HG02884 (cell line): Measurements from ENCODE around the gene SASH1.
"Not testable (repeated sequence)": the region's sequence is repeated elsewhere in the genome, so short reads cannot be mapped to it uniquely, and the experiment has no call there.

Experiments
- ATAC-seq: cut with Tn5 transposase; IDR thresholded peaks from one replicate; pipeline ENCODE4 v1.9.1; 2021; ENCODE audit warnings: mild to moderate bottlenecking, moderate library complexity; ENCODE audit not compliant: unreplicated experiment

The SASH1 gene

DNA sequence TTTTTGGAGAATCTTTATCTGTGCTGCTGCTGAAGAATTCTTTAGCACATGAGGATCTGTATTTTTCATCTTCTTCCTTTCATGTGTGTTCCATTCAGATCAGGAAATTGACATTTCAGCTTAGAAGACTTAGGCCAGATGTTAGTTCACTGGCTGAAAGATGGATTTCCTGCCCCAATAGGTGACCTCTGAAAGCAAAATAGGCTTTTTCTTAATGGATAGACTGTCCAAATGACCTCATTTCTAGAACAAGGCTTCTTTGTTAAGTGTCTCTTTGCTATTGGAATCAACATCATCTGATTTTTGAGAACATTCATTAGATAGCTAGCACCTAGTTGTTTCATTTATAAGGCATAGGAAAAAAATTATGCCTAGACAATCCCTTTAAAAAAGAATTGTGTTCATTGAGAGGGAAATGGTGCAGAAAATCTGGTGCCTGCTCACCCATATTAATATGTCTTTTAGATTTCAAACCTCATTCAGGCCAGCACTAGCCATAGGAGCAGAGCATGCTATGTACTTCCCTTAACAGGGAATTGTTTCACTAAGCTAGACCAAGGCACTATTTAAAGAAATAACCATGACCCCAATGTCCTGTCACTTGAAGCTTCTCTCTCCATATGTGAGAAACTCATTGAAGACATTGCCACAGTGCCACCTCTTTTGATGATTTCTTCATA is 13.6 kb upstream of the SASH1 start:
- no peak for ATAC-seq

DNA sequence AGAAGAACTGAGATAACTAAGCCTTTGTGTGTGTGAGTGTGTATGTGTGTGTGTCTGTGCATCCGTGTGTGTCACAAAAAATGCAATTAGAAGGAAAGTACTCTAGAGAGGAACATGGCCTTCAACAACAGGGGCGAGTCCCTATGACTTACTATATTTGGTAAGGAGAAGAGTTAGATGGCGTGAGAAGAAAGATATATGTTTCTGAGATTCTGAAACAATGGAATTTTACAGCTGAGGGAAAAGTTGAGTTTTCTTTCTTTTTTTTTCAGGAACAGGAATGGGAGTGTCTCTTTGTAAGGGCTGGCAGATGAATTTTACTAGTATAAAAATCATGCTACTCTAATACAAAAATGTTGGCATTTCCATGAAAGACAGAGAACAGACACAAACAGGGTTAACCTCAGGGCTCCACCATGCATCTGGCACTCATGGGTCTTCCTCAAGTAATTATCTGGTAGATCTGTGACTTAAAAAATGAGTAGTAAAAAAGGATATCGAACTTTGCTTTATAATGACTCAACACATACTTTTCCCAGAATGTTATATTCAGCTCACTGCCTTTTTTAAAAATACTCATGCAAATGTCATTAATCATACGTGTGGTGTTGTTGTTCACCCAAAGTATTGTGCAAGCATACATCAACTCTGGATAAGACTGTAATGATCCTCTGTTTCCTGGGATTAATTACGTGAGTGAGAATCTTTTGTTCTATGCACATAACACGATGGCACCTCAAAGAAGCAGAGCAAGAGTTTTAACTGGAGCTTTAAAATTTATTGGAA is 12.8 kb upstream of the SASH1 start:
- ATAC-seq, result no peak

DNA sequence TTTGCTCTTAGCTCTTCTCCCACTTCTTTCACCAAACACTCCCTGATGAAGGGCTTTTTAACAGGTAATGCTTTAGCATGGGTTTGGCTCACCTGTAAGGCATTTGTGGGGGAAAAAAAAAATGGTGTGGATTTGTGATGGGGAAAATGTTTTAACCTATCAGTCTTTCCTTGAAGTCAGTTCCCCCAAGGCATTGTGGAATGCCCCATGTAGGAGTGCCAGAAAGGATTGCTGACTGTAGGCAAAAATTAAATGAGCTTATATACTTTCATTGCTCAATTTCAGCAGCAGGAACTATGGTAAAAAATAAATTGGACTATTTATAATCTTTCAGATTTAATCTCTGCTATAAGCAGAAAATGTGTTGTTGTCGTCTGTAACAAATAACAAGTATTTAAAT is 10.6 kb upstream of the SASH1 start:
- no peak for ATAC-seq

GRCh38 chr6:148336901-148337300 is 5.7 kb upstream of the SASH1 start:
- ATAC-seq, result no peak

DNA sequence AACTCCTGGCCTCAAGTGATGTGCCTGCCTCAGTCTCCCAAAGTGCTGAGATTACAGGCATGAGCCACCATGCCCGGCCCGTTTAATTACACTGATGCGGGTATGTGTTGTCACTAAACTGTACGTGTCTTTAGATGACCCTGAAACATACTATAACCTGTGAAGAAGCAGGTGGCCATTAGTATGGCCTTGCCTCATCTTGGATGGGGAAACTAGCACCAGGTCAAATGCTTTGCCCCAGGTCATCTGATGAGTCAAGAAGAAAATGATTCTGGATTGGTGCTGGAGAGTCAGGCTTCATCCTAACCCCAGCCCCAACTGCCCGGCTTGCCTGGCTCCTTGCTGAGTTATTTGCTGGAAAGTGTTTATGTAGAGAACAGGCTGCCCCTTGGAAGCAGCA is 2.9 kb upstream of the SASH1 start:
- no peak for ATAC-seq

DNA sequence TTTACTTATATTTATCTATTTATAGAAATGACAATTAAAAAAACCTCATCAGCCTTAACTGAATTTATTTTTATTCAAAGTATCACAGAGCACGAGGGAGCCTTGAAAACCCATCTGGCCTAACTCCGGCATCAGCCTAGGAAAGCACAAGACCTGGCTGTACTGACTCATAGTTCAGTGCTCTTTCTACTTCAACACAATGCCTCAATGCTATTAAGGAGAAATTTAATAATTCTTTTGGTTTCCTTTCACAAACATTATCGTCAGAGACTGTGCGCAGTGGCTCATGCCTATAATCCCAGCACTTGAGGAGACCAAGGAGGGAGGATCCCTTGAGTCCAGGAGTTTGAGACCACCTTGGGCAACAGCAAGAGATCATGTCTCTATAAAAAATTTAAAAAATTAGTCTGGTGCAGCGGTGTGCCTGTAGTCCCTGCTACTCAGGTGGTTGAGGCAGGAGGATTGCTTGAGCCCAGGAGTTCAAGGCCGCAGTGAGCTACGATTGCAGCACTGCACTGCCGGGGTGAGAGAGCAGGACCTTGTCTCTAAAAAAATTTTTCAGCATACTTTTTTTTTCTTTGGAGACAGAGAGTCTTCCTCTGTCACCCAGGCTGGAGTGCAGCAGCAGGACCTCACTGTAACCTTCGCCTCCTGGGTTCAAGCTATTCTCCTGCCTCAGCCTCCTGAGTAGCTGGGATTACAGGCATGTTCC is 1.9 kb upstream of the SASH1 start:
- no peak for ATAC-seq

DNA sequence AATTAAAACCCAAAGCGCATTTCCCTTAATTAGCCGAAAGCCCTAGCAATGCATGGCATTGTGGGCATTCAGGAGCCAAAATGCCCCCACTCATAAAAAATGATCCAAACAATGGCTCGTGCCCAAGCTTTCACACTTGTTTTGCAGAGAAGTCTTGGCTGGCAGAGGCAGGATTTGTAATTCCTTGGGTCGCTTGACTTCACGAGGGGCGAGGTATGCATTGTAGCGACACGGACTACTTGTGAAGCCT is 613 bp upstream of the SASH1 start:
- ATAC-seq, result no peak

DNA sequence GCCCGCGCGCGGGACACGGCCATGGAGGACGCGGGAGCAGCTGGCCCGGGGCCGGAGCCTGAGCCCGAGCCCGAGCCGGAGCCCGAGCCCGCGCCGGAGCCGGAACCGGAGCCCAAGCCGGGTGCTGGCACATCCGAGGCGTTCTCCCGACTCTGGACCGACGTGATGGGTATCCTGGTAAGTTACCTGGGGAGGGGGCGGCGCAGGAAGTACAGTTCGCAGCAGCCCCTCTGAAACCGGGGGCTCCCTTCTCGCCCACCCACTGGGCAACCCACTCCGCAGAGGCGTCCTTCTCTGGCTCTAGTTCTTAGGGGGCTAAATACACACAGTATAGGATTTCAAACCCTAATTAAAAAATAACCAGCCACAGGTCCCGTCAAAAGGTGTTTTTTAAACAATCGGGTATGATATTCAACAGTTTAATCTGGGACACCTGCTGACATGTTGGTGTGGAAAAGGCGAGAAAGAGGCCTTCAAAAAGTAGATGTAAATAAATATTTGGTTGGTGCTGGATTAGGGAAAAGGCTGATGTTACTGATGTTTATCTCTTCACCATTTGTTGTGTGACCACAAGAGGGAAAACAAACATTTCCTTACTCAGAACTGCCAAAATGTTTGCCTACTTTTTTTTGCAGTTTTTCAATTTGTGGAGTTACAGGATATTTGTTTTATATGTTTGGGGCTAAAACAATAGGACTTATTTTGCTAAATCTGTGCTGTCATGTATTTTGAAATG is 577 bp downstream of the SASH1 start:
- ATAC-seq, result no peak

DNA sequence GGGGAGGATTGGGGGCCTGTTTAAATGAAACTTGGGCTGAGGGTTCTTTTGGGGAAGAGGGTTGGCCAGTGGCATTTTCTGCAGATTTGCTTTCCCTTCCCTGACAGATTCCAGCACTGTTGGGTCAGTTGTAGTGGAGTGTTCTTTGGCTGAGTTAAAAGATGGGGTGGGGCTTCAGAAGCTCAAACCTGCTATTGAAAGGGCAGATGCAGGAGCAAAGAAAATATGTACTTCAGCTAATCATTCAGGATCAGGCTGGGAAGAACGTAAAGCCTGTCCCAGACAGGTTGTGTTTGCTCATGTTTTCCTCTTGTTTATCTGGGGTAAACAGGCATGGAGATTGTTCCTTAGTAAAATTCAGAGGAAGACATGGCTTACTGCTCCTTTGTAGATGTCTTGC is 2.5 kb downstream of the SASH1 start:
- no peak for ATAC-seq

GRCh38 chr6:148345578-148345977 is 2.9 kb downstream of the SASH1 start:
- no peak for ATAC-seq

DNA sequence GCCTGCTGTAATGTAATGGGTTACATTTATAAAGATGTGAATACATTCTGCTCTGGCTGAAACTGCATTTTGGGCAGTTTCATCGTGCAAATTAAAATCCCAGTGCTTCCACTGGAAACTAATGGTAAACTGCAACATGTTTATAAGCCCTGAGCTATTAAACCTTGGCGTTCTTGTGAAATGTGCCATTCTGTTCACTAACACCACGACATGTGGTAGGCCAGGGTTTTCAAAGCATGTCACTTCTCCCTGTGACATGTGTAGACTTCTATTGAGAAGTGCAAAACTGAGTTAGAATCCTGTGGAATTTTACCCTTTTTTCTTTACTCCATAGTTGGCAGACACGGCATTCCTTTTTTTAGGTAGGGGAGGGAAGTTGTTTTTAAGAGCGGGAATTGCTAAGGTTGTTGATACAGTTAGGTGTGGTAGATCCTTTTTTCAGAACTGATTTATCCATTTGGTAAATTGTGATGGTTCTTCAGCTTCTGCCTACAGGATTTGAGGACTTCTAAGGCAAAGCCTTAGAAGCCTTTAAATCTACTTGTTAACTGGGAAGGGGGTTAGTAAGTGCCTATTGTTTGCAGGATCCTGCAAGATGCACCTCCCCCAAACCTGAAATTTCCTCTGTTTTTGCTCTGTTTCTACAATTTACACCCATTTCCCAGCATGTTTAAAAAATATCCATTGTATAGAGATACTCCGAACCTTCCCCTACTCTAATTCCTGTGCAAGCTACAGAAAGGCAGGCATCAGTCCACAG is 4.2 kb downstream of the SASH1 start:
- ATAC-seq, result no peak

- no peak for ATAC-seq
These were observed 4.9 kb downstream of the SASH1 start for GRCh38 chr6:148347441-148348054.

DNA sequence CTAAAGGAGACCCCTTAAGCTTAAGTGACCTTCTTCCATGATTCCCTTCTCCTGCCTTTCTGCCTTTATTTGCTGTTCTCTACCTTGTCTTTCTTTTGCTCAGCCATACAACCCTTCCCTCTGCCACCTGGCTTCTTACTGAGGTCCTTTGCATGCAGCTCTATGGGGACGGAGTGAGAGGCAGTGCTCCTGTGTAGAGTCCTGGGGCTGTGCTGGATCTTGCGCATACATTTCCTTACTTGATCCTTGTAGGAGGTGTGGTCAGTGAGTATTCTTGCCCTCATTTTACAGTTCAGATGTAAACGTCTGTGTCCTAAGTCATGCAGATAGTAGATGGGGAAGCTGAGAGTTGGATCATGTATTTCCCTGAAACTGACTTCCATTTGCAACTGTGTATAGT is 5.7 kb downstream of the SASH1 start:
- no peak for ATAC-seq

DNA sequence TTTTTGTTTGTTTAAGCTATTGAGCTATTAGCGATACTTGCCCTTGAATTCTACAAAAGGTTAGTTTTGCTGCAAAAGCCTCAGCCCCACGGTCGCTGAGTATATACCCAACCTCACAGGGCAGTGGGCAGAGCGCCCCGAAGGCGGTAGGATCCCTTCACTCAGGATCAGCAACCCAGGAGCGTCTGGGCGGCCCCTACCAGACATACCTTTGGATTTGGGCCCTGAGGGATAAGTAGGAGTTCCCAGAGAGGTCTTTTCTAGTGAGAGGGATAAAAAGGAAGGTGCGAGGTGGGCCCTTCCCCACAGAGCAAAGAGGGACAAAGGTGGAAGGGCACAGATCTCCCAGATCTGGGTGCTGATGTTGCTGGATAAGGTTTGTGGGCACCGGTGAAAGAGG is 6.1 kb downstream of the SASH1 start:
- no peak for ATAC-seq

DNA sequence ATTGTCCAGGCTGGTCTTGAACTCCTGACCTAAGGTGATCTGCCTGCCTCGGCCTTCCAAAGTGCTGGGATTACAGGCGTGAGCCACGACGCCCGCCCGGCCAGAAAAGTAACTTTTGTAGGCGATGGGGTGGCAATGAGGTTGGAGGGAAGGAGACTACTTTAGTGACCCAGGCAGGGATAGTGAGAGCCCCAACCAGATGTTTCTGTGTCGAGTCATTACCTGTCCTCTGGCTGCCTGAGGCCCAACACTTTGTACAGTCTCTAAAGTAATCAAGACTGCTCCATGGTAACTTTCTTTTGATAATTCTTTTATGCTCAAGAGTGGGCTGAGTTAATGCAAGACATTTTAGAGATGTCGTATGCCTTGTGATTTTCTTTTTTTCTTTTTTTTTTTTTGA is 6.8 kb downstream of the SASH1 start:
- no peak for ATAC-seq

- ATAC-seq, result no peak
These were observed 8.7 kb downstream of the SASH1 start for GRCh38 chr6:148351309-148351708.

GRCh38 chr6:148352421-148352820 is 9.8 kb downstream of the SASH1 start:
- ATAC-seq, result not testable (repeated sequence)

DNA sequence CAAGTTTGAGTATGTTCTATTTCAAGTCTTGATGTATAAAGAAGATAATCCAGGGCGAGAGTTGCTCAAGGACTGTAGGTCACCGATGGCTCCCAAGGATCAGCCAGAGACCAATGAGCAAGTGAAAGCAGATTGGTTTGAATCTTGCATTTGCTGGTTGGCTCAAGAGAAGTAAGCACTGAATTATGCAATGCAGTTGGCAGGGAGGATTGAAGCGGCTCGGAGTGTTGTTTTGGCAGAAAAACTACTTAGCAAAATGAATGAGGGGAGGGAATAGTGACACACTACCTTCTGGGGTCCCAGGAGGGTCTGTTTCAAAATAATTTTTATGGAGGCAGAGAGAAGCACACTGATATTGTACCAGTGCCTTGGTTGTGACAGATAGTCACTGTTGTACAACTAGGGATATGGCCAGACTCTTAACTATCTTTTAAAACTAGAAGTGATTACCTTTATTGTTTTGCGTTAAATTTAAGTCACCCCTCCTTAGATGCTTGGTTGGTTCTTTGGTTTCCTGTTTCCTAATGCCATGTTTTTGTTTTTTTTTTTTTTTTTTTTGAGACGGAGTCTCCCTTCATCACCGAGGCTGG is 15.7 kb downstream of the SASH1 start:
- ATAC-seq, result no peak

GRCh38 chr6:148359228-148359627 is 16.6 kb downstream of the SASH1 start:
- no peak for ATAC-seq
